Myocyte (in vitro differentiated cells): ENCODE results near the gene FAM177B. TPM values are rescaled to one million over a fixed set of nuclear protein-coding genes. Genes with fewer than 3 reads are reported as not detected.

Experiments used
- DNase-seq: peaks from one replicate; pipeline ENCODE4 v3.0.0-alpha.2; 2012; ENCODE audit warnings: low read depth
- polyA plus RNA-seq: library from polyadenylated mRNA; unstranded; fragments of >200 nt; gene quantifications from one replicate; pipeline ENCODE4 v1.2.1, GENCODE V29; 2012; ENCODE audit warnings: missing spikeins
- total RNA-seq: library from RNA; depleted of rRNA; stranded (reverse); fragments of >200 nt; gene quantifications from 2 replicates; pipeline ENCODE4 v1.2.3, GENCODE V29; 2014

Gene FAM177B
- total RNA-seq = not detected in 2 replicates
- not detected for polyA plus RNA-seq

- no peak for DNase-seq
Observed at GRCh38 chr1:222736972-222737371, at the start of gene FAM177B. TSS of gene FAM177B (plus strand) at chr1:222737202. CDS start at chr1:222746546, 9,344 bp downstream.

GRCh38 chr1:222691016-222691415 lies 46.0 kb upstream of the FAM177B start:
- no peak for DNase-seq

GRCh38 chr1:222694927-222695326 lies 42.1 kb upstream of the FAM177B start:
- no peak for DNase-seq

GRCh38 chr1:222696741-222697140 lies 40.3 kb upstream of the FAM177B start:
- no peak for DNase-seq

GRCh38 chr1:222697203-222697602 lies 39.8 kb upstream of the FAM177B start:
- DNase-seq = no peak

GRCh38 chr1:222697826-222698225 lies 39.2 kb upstream of the FAM177B start:
- DNase-seq = peak; percentile 26

GRCh38 chr1:222702210-222702609 lies 34.8 kb upstream of the FAM177B start:
- DNase-seq = no peak

GRCh38 chr1:222704260-222704659 lies 32.7 kb upstream of the FAM177B start:
- DNase-seq = no peak

GRCh38 chr1:222706815-222707214 lies 30.2 kb upstream of the FAM177B start:
- no peak for DNase-seq

GRCh38 chr1:222709700-222710153 lies 27.3 kb upstream of the FAM177B start:
- DNase-seq = no peak

GRCh38 chr1:222711319-222712252 lies 25.4 kb upstream of the FAM177B start:
- peak; percentile 71 for DNase-seq

GRCh38 chr1:222712253-222713090 lies 24.5 kb upstream of the FAM177B start, which contains the start of the genes AIDA and BROX:
TSS of gene AIDA (minus strand) at chr1:222712491. CDS start at chr1:222712317, 174 bp downstream.
TSS of gene BROX (plus strand) at chr1:222712564. CDS start at chr1:222715700, 3,136 bp downstream.
- DNase-seq = peak; percentile 93

GRCh38 chr1:222713091-222713961 lies 23.7 kb upstream of the FAM177B start:
- peak; percentile 98 for DNase-seq

- DNase-seq = no peak
Observed at GRCh38 chr1:222716393-222716792, 20.6 kb upstream of the FAM177B start.

GRCh38 chr1:222728746-222729145 lies 8.3 kb upstream of the FAM177B start:
- no peak for DNase-seq

GRCh38 chr1:222730866-222731265 lies 6.1 kb upstream of the FAM177B start:
- no peak for DNase-seq

- DNase-seq = no peak
Observed at GRCh38 chr1:222732216-222733159, 4.5 kb upstream of the FAM177B start.

GRCh38 chr1:222734740-222735139 lies 2.3 kb upstream of the FAM177B start:
- DNase-seq = no peak

GRCh38 chr1:222736470-222736869 lies 532 bp upstream of the FAM177B start:
- DNase-seq = no peak
